Forelimb muscle (tissue), 1 donor: ENCODE data around the gene PLXNB1. TPM values are rescaled to one million over a fixed set of nuclear protein-coding genes. Genes with fewer than 3 reads are reported as not detected.

Experiments
- DNase-seq: peaks from one replicate; pipeline ENCODE4 v3.0.0-alpha.2; 2013; ENCODE audit warnings: low read depth
- polyA plus RNA-seq: library from polyadenylated mRNA; unstranded; fragments of 120-200 nt; gene quantifications from one replicate; pipeline ENCODE4 v1.2.1, GENCODE V29; 2013; ENCODE audit not compliant: insufficient read length

The PLXNB1 gene
- polyA plus RNA-seq, 1 donor: 17.3 TPM

- DNase-seq: no peak
Observed at GRCh38 chr3:48433472-48434118, 3.7 kb upstream of the PLXNB1 start.

GRCh38 chr3:48432411-48433371 is 2.8 kb upstream of the PLXNB1 start:
- DNase-seq: no peak

- no peak for DNase-seq
Observed at GRCh38 chr3:48431224-48432029, 1.5 kb upstream of the PLXNB1 start.

GRCh38 chr3:48430708-48431101 is 819 bp upstream of the PLXNB1 start:
- DNase-seq: no peak

GRCh38 chr3:48429317-48429959 is 448 bp downstream of the PLXNB1 start:
- DNase-seq: no peak

GRCh38 chr3:48428572-48429316 is 1.1 kb downstream of the PLXNB1 start:
- DNase-seq: no peak

- DNase-seq: no peak
Observed at GRCh38 chr3:48428088-48428571, 1.8 kb downstream of the PLXNB1 start.

- no peak for DNase-seq
Observed at GRCh38 chr3:48427630-48427962, 2.3 kb downstream of the PLXNB1 start.

GRCh38 chr3:48426944-48427629 is 2.8 kb downstream of the PLXNB1 start:
- no peak for DNase-seq

- DNase-seq: no peak
Observed at GRCh38 chr3:48426401-48426909, 3.4 kb downstream of the PLXNB1 start.

- DNase-seq: no peak
Observed at GRCh38 chr3:48425281-48425812, 4.5 kb downstream of the PLXNB1 start.

- no peak for DNase-seq
Observed at GRCh38 chr3:48423883-48424695, 5.8 kb downstream of the PLXNB1 start.

GRCh38 chr3:48423241-48423882 is 6.5 kb downstream of the PLXNB1 start:
- DNase-seq: no peak

- no peak for DNase-seq
Observed at GRCh38 chr3:48422681-48423080, 7.2 kb downstream of the PLXNB1 start.

- no peak for DNase-seq
Observed at GRCh38 chr3:48422272-48422671, 7.6 kb downstream of the PLXNB1 start.

- DNase-seq: no peak
Observed at GRCh38 chr3:48420561-48420960, 9.3 kb downstream of the PLXNB1 start.

- no peak for DNase-seq
Observed at GRCh38 chr3:48419597-48419996, 10.3 kb downstream of the PLXNB1 start.

GRCh38 chr3:48419149-48419548 is 10.7 kb downstream of the PLXNB1 start:
- no peak for DNase-seq
